ENCODE measurements around the gene PRR5. TPM values are rescaled to one million over a fixed set of nuclear protein-coding genes. Genes with fewer than 3 reads are reported as not detected.
"Not testable (repeated sequence)": the region's sequence is repeated elsewhere in the genome, so short reads cannot be mapped to it uniquely, and the experiment has no call there.

PRR5 gene
- total RNA-seq, 1 donor from 2014 or later, result 63.6 TPM

GRCh38 chr22:44670220-44670988 lies 31.6 kb upstream of the PRR5 start:
- Mint-ChIP-seq H3K36me3 (no peaks in the 10 kb centered on the region), H3K27ac (no peak overlapping the region), H3K27me3 (ENCODE audit: low read depth) (peaks cover 45% of the 10 kb centered on the region), H3K4me1 (peaks cover 3% of the 10 kb centered on the region), H3K4me3 (peak overlapping the region; percentile 70), H3K9me3 (no peaks in the 10 kb centered on the region)
- DNase-seq (ENCODE audit: low spot score in 2 of 2, unreplicated experiment in 2 of 2), result no peak
- TF ChIP-seq, protein P1, sequence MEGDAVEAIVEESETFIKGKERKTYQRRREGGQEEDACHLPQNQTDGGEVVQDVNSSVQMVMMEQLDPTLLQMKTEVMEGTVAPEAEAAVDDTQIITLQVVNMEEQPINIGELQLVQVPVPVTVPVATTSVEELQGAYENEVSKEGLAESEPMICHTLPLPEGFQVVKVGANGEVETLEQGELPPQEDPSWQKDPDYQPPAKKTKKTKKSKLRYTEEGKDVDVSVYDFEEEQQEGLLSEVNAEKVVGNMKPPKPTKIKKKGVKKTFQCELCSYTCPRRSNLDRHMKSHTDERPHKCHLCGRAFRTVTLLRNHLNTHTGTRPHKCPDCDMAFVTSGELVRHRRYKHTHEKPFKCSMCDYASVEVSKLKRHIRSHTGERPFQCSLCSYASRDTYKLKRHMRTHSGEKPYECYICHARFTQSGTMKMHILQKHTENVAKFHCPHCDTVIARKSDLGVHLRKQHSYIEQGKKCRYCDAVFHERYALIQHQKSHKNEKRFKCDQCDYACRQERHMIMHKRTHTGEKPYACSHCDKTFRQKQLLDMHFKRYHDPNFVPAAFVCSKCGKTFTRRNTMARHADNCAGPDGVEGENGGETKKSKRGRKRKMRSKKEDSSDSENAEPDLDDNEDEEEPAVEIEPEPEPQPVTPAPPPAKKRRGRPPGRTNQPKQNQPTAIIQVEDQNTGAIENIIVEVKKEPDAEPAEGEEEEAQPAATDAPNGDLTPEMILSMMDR (IDR thresholded peaks at IDR 0.05; ENCODE audit: unreplicated experiment), result no peak

DNA sequence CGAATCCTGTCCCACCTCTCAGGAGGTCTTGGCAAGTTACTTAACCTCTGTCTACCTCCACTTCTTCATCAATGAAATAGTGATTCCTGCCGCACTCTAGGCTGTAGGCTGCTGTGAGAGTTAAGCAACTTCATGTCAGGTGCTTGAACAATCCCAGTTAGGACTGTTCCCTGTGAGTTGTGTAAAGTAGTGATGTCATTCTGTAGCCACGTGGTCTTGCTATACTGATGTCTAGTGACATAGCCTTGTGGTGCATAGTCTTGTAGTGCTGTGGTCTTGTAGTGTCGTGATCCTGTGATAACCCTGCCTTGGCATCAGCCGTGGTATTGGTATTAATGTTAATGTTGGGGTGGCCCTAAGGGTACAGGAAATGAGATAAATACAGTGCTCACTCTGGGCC lies 30.3 kb upstream of the PRR5 start:
- Mint-ChIP-seq H3K4me3 (no peak overlapping the region), H3K4me1 (peaks cover 10% of the 10 kb centered on the region), H3K27me3 (ENCODE audit: low read depth) (peaks cover 41% of the 10 kb centered on the region), H3K27ac (no peak overlapping the region), H3K36me3 (no peaks in the 10 kb centered on the region), H3K9me3 (no peaks in the 10 kb centered on the region)
- TF ChIP-seq, protein P1 (IDR thresholded peaks at IDR 0.05; ENCODE audit: unreplicated experiment), result no peak
- no peak for DNase-seq (ENCODE audit: low spot score in 2 of 2, unreplicated experiment in 2 of 2)

GRCh38 chr22:44672632-44673031 lies 29.4 kb upstream of the PRR5 start:
- H3K27me3 Mint-ChIP-seq (ENCODE audit: low read depth), result peaks cover 33% of the 10 kb centered on the region
- TF ChIP-seq, protein P1 (IDR thresholded peaks at IDR 0.05; ENCODE audit: unreplicated experiment), result no peak

DNA sequence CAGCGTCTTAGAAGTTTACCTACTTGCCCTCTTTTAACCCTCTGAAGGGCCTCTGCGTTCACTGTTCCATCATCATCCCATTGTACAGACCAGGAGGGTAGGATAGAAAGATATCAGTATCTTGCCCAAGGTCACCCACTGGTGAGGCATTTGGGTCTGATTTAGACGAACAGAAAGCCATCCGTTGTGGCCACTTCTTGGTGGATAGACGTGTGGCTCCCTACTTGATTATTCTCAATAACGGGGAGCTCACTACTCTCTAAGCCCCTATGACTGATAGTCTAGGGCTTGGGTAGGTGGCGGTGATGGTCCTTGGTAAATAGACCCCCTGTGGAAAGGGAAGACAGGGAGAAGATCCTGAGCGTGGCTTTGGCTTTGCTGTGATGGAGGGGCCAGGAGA lies 28.6 kb upstream of the PRR5 start:
- Mint-ChIP-seq H3K9me3 (no peaks in the 10 kb centered on the region), H3K36me3 (no peaks in the 10 kb centered on the region), H3K27ac (no peak overlapping the region), H3K4me3 (no peak overlapping the region), H3K27me3 (ENCODE audit: low read depth) (peaks cover 30% of the 10 kb centered on the region), H3K4me1 (peaks cover 17% of the 10 kb centered on the region)
- no peak for DNase-seq (ENCODE audit: low spot score in 2 of 2, unreplicated experiment in 2 of 2)
- TF ChIP-seq, protein P1 (IDR thresholded peaks at IDR 0.05; ENCODE audit: unreplicated experiment), result no peak

More at GRCh38 chr22:44672632-44673031, 29.4 kb upstream of the PRR5 start:
- DNase-seq (ENCODE audit: low spot score in 2 of 2, unreplicated experiment in 2 of 2), result no peak
- H3K9me3 Mint-ChIP-seq, result no peaks in the 10 kb centered on the region
- H3K4me3 Mint-ChIP-seq, result no peak overlapping the region
- peaks cover 17% of the 10 kb centered on the region for H3K4me1 Mint-ChIP-seq
- H3K36me3 Mint-ChIP-seq, result no peaks in the 10 kb centered on the region
- H3K27ac Mint-ChIP-seq, result no peak overlapping the region

DNA sequence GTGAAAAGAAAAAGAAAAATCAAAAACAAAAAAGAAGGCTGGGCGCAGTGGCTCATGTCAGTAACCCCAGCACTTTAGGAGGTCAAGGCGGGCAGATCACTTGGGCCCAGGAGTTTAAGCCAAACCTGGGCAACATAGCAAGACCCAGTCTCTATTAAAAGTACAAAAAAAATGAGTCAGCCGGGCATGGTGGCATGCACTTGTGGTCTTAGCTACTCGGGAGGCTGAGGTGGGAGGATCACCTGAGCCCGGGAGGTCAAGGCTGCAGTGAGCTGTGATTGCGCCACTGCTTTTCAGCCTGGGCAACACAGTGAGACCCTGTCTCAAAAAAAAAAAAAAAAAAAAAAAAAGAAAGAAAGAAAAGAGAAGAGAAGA lies 26.0 kb upstream of the PRR5 start:
- not testable (repeated sequence) for H3K9me3 Mint-ChIP-seq; H3K36me3 Mint-ChIP-seq; H3K27ac Mint-ChIP-seq; DNase-seq (ENCODE audit: low spot score in 2 of 2, unreplicated experiment in 2 of 2); H3K4me3 Mint-ChIP-seq
- Mint-ChIP-seq H3K4me1 (peaks cover 19% of the 10 kb centered on the region), H3K27me3 (ENCODE audit: low read depth) (peaks cover 11% of the 10 kb centered on the region)

GRCh38 chr22:44676441-44677352 lies 25.3 kb upstream of the PRR5 start:
- no peak for DNase-seq (ENCODE audit: low spot score in 2 of 2, unreplicated experiment in 2 of 2)
- Mint-ChIP-seq H3K9me3 (no peaks in the 10 kb centered on the region), H3K27me3 (ENCODE audit: low read depth) (peaks cover 4% of the 10 kb centered on the region), H3K4me3 (peak overlapping the region; percentile 10), H3K36me3 (no peaks in the 10 kb centered on the region), H3K4me1 (peaks cover 25% of the 10 kb centered on the region), H3K27ac (peak overlapping the region; percentile 34)
- TF ChIP-seq, protein P1 (IDR thresholded peaks at IDR 0.05; ENCODE audit: unreplicated experiment), result no peak
